K562 (cell line): Measurements from ENCODE around the gene CMTM5. TPM values are rescaled to one million over a fixed set of nuclear protein-coding genes. Genes with fewer than 3 reads are reported as not detected.

Experiments used
- ATAC-seq: fragments of 200-7000 bp; cut with Tn5 transposase; 3 replicates; pipeline ENCODE4 v1.9.1; 2020; ENCODE audit warnings: moderate library complexity
- BruUV-seq: library from RNA; stranded (reverse); fragments of 400-500 nt; replicated peaks from 2 replicates; lab custom pipeline; 2021; lab: Mats Ljungman, UMichigan
- CTCF ChIA-PET: fragments of 300-600 bp; formaldehyde crosslinking; extraction: SDS; loops from one replicate; lab custom pipeline; 2021; ENCODE audit warnings: low intra/inter-chr PET ratio; lab: Yijun Ruan, JAX
- POLR2A ChIA-PET: fragments of 300-600, 350-650 bp; sonication (Branson Sonifier 250); formaldehyde crosslinking; extraction: SDS; loops from one replicate; lab custom pipeline; 2021; ENCODE audit warnings: antibody characterized with exemption, inconsistent platforms; lab: Yijun Ruan, JAX
- DNase-seq, 4 experiments: peaks; one replicate each; pipeline versions ENCODE4 v3.0.0 to v3.0.0-alpha.2; 2011 to 2018; ENCODE audit warnings: low spot score in 3 of 4, mixed read lengths in 3 of 4; ENCODE audit errors: extremely low read depth in 1 of 4
- FAIRE-seq: peaks from 2 replicates; lab custom pipeline; 2011; peaks lifted over from hg19 to GRCh38; lab: Jason Lieb, UNC
- H2AFZ ChIP-seq: 2 replicates; pipeline ENCODE4 v1.6.0; 2011; ENCODE audit warnings: low read depth, low read length, control low read depth, inconsistent platforms
- H3K27ac ChIP-seq: fragments of 200-600 bp; 3 replicates; pipeline ENCODE4 v1.8.0; 2011; ENCODE audit warnings: low read depth, mild to moderate bottlenecking, control low read depth, inconsistent platforms, low read length, moderate library complexity, mixed read lengths; ENCODE audit errors: extremely low read depth
- H3K27me3 ChIP-seq, 2 experiments: fragments of 300-600 bp in 1 of 2; 2 replicates in 1 of 2; 3 replicates in 1 of 2; pipeline versions ENCODE4 v1.6.0 to v1.8.0; 2011; ENCODE audit warnings: inconsistent platforms in 2 of 2, low read length in 2 of 2, mild to moderate bottlenecking in 1 of 2, mixed read lengths in 1 of 2, moderate library complexity in 1 of 2; ENCODE audit not compliant: control insufficient read depth in 2 of 2, insufficient read depth in 2 of 2
- H3K36me3 ChIP-seq: fragments of 300-600 bp; 3 replicates; pipeline ENCODE4 v1.8.0; 2011; ENCODE audit warnings: mild to moderate bottlenecking, low read length, inconsistent platforms; ENCODE audit not compliant: control insufficient read depth, insufficient read depth
- H3K4me1 ChIP-seq, 2 experiments: fragments of 200-600 bp in 1 of 2; replicated peaks in 1 of 2; 2 replicates in 1 of 2; 3 replicates in 1 of 2; pipeline versions ENCODE4 v1.5.1 to v1.8.0; 2011; ENCODE audit warnings: inconsistent platforms in 2 of 2, low read length in 2 of 2, mild to moderate bottlenecking in 1 of 2, mixed read lengths in 1 of 2, moderate library complexity in 1 of 2; ENCODE audit not compliant: control insufficient read depth in 2 of 2, insufficient read depth in 2 of 2
- H3K4me2 ChIP-seq: 2 replicates; pipeline ENCODE4 v1.6.1; 2011; ENCODE audit warnings: low read length, control low read depth, inconsistent platforms, mixed read lengths; ENCODE audit not compliant: insufficient read depth
- H3K4me3 ChIP-seq: fragments of 200-600 bp; sonication (generic), shearing (Covaris generic); 2 replicates; pipeline ENCODE4 v1.5.1; 2016; ENCODE audit warnings: control low read depth, inconsistent platforms
- H3K79me2 ChIP-seq: fragments of 200-600 bp; 3 replicates; pipeline ENCODE4 v1.8.0; 2011; ENCODE audit warnings: low read length, inconsistent platforms; ENCODE audit not compliant: control insufficient read depth, insufficient read depth
- H3K9ac ChIP-seq, 2 experiments: 2 replicates each; pipeline versions ENCODE4 v1.6.0 to v1.6.1; 2011; ENCODE audit warnings: low read depth in 2 of 2, low read length in 2 of 2, control low read depth in 1 of 2, inconsistent platforms in 1 of 2, mild to moderate bottlenecking in 1 of 2, mixed read lengths in 1 of 2; ENCODE audit not compliant: insufficient read depth in 1 of 2
- H3K9me1 ChIP-seq: one replicate; pipeline ENCODE4 v1.6.0; 2011; ENCODE audit warnings: inconsistent platforms, mild to moderate bottlenecking, low read length, moderate library complexity; ENCODE audit not compliant: control insufficient read depth, insufficient read depth
- H3K9me3 ChIP-seq: replicated peaks from 2 replicates; pipeline ENCODE4 v1.5.1; 2011; ENCODE audit warnings: low read depth, low read length, inconsistent platforms; ENCODE audit not compliant: control insufficient read depth, insufficient read depth
- H4K20me1 ChIP-seq: replicated peaks from 2 replicates; pipeline ENCODE4 v1.6.1; 2011; ENCODE audit warnings: low read length, inconsistent platforms, mixed read lengths; ENCODE audit not compliant: control insufficient read depth, insufficient read depth
- ARNT ChIP-seq, 2 experiments: fragments of 450-650 bp; IDR thresholded peaks; 2 replicates each; pipeline ENCODE4 v1.6.1; 2016; ENCODE audit warnings: mild to moderate bottlenecking in 1 of 2
- BCL6 ChIP-seq: fragments of 250-450 bp; sonication (Bioruptor Pico); IDR thresholded peaks from 2 replicates; pipeline ENCODE4 v1.4.0; 2020
- CHD7 ChIP-seq: fragments of 200-600 bp; sonication (generic); IDR thresholded peaks from one replicate; pipeline ENCODE4 v1.6.1; 2012; ENCODE audit warnings: mild to moderate bottlenecking, low read depth, low read length, inconsistent platforms
- ELF4 ChIP-seq: fragments of 450-650 bp; formaldehyde crosslinking; IDR thresholded peaks from 2 replicates; pipeline ENCODE4 v1.4.0; 2022; ENCODE audit warnings: missing genetic modification characterization
- HMG20B ChIP-seq: fragments of 250-450 bp; sonication (Bioruptor Pico); IDR thresholded peaks from 2 replicates; pipeline ENCODE4 v1.5.0; 2021; ENCODE audit warnings: mild to moderate bottlenecking
- IRF9 ChIP-seq: fragments of 450-650 bp; IDR thresholded peaks from 2 replicates; pipeline ENCODE4 v1.6.1; 2016; ENCODE audit warnings: missing biosample characterization, missing genetic modification characterization
- MECOM ChIP-seq: fragments of 250-450 bp; sonication (Bioruptor Pico); IDR thresholded peaks from 2 replicates; pipeline ENCODE4 v1.8.0; 2022; ENCODE audit warnings: inconsistent platforms
- SOX6 ChIP-seq: fragments of 450-650 bp; IDR thresholded peaks from 2 replicates; pipeline ENCODE4 v1.6.1; 2014; ENCODE audit warnings: mild to moderate bottlenecking
- TEAD2 ChIP-seq: fragments of 450-650 bp; IDR thresholded peaks from 2 replicates; pipeline ENCODE4 v1.6.1; 2016; ENCODE audit warnings: missing genetic modification characterization, control low read depth, missing compliant biosample characterization
- XRCC5 ChIP-seq: fragments of 200-400 bp; formaldehyde crosslinking; IDR thresholded peaks from 2 replicates; pipeline ENCODE4 v1.6.1; 2017; ENCODE audit warnings: low read depth, mild to moderate bottlenecking, low read length
- ZNF212 ChIP-seq: fragments of 450-650 bp; formaldehyde crosslinking; IDR thresholded peaks from 2 replicates; pipeline ENCODE4 v1.4.0; 2020; ENCODE audit warnings: mild to moderate bottlenecking
- WGBS: fragments of 100-300 bp; shearing (Covaris generic); methylation state at CpG from one replicate; pipeline ENCODE4 v1.1.6; 2016; ENCODE audit warnings: low coverage, mixed read lengths; ENCODE audit not compliant: insufficient coverage; ENCODE audit errors: missing lambda C conversion rate; 5-methylcytosine and 5-hydroxymethylcytosine counted together
- in situ Hi-C: fragments of 300-500 bp; cut with MboI; formaldehyde crosslinking; loops from 4 replicates; pipeline ENCODE4 v1.15.0; 2018; ENCODE audit warnings: inconsistent platforms, mixed read lengths
- intact Hi-C: fragments of 100-400 bp; cut with micrococcal nuclease; formaldehyde crosslinking; loops from 2 replicates; pipeline ENCODE4 v1.14.2; 2022
- polyA plus RNA-seq, 8 experiments: library from polyadenylated mRNA; depleted of rRNA in 4 of 8; stranded (reverse) in 5 of 8; unstranded in 3 of 8; fragments of >200 nt; fragmentation: Nextera tagmentation in 2 of 8; fragmentation: Illumina TruSeq in 1 of 8; extraction: Ambion mirVana in 2 of 8; extraction: Trizol in 1 of 8; gene quantifications; 2 replicates each; pipeline versions ENCODE4 v1.2.1 to v1.2.3, GENCODE V29; 2011 to 2014; ENCODE audit warnings: inconsistent platforms in 1 of 8, missing spikeins in 1 of 8
- total RNA-seq, 7 experiments: library from RNA; depleted of rRNA in 6 of 7; stranded (reverse); fragments of >200 nt in 6 of 7; fragmentation: Illumina TruSeq in 2 of 7; extraction: Trizol in 2 of 7; gene quantifications; 2 replicates each; pipeline versions ENCODE4 v1.2.1 to v1.2.3, GENCODE V29; 2011 to 2021; ENCODE audit warnings: low replicate concordance in 1 of 7

Gene CMTM5
- total and polyA plus RNA-seq, 9 of the 15 experiments (the other 6 are each of a cell fraction or from before 2014, with no cell fraction given) = 0.21 TPM; not detected in 8

DNA sequence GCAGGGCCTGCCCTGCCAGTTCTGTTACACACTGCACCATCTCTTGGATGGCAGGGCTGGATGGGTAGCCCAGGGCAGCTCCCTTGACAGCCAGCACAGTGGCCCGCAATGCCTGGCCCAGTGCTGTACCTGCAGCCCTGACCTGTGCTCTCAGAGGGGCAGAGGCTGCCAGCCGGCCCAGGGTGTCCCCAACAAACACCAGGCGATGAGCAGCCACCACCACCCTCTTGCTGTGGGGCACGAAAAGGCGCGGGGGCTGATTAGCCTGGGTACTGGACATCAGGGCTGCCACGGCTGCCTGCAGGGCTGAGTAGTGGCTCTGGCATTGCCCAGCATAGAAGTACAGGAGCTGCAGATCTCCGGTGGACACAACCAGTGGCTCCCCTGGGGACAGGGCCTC, 19.6 kb upstream of the CMTM5 start:
- CTCF ChIA-PET = no interaction called here
- Histone ChIP-seq H3K9me3 (no peaks in the 10 kb centered on the region), H3K79me2 (no peaks in the 10 kb centered on the region), H3K4me3 (no peak overlapping the region), H3K9ac (no peak overlapping the region; a peak in 1 of 4 replicates), H3K36me3 (no peaks in the 10 kb centered on the region), H3K4me1 (peaks cover 0 to 10% of the 10 kb centered on the region in 2 experiments; a peak in 3 of 5 replicates), H3K27ac (no peak overlapping the region), H3K9me1 (no peaks in the 10 kb centered on the region), H3K4me2 (no peak overlapping the region), H2AFZ (no peak overlapping the region), H4K20me1 (no peaks in the 10 kb centered on the region; the same call in 1 of the 2 replicates), H3K27me3 (peaks cover 14 to 53% of the 10 kb centered on the region in 2 experiments)
- DNase-seq (no peak), FAIRE-seq (no peak), ATAC-seq (no peak)
- in situ Hi-C loops = no loop called here
- BruUV-seq = no TSS peak
- POLR2A ChIA-PET = interaction anchor here (0.6 kb wide), 1 partner anchor 28 kb away, joined by 3 read pairs; no protein-coding TSS in a partner anchor
- intact Hi-C loops = no loop called here
- TF ChIP-seq XRCC5 = no peak
- TF ChIP-seq HMG20B (CRISPR knock-in tag) = no peak
- no peak for TF ChIP-seq SOX6
- no peak for TF ChIP-seq ZNF212
- TF ChIP-seq CHD7 = no peak
- TF ChIP-seq IRF9 = no peak
- no peak for TF ChIP-seq MECOM (CRISPR knock-in tag)
- no peak for TF ChIP-seq BCL6 (CRISPR knock-in tag)
- TF ChIP-seq TEAD2 = no peak
- no peak for TF ChIP-seq ARNT (IDR thresholded peaks at IDR 0.05)
- no peak for TF ChIP-seq ELF4 (CRISPR knock-in tag)
- WGBS = 2% methylated on average over 8 of the region's 8 CpGs
